SK-N-SH treated with all-trans-retinoic acid at 6 μM for 48 hours (cell line): ENCODE measurements around the gene CPSF4L.

Source experiments
- ATAC-seq: fragments of 200-7000 bp; cut with Tn5 transposase; 3 replicates; pipeline ENCODE4 v1.9.1; 2020; ENCODE audit warnings: mild to moderate bottlenecking, moderate library complexity
- BACH2 ChIP-seq: fragments of 250-450 bp; sonication (Bioruptor Pico); IDR thresholded peaks from 2 replicates; pipeline ENCODE4 v1.9.0; 2021; ENCODE audit warnings: mild to moderate bottlenecking, borderline replicate concordance
- CREB5 ChIP-seq: fragments of 250-450 bp; sonication (Bioruptor Pico); IDR thresholded peaks from 2 replicates; pipeline ENCODE4 v1.5.1; 2020; ENCODE audit warnings: low read depth, mild to moderate bottlenecking, moderate library complexity
- CSDC2 ChIP-seq: fragments of 250-450 bp; sonication (Bioruptor Pico); IDR thresholded peaks from 2 replicates; pipeline ENCODE4 v1.5.0; 2020; ENCODE audit warnings: mild to moderate bottlenecking, moderate library complexity
- CSRNP3 ChIP-seq: fragments of 250-450 bp; sonication (Bioruptor Pico); IDR thresholded peaks from 2 replicates; pipeline ENCODE4 v1.5.1; 2021; ENCODE audit warnings: mild to moderate bottlenecking, moderate library complexity
- ESRRG ChIP-seq: fragments of 250-450 bp; sonication (Bioruptor Pico); IDR thresholded peaks from 2 replicates; pipeline ENCODE4 v1.6.1; 2021; ENCODE audit warnings: mild to moderate bottlenecking
- GLIS3 ChIP-seq: fragments of 250-450 bp; sonication (Bioruptor Pico); IDR thresholded peaks from 2 replicates; pipeline ENCODE4 v1.5.0; 2020; ENCODE audit warnings: mild to moderate bottlenecking, moderate library complexity
- OSR1 ChIP-seq: fragments of 250-450 bp; sonication (Bioruptor Pico); IDR thresholded peaks from 2 replicates; pipeline ENCODE4 v1.8.0; 2022; ENCODE audit warnings: moderate library complexity, mild to moderate bottlenecking, inconsistent platforms
- POU6F1 ChIP-seq: fragments of 250-450 bp; sonication (Bioruptor Pico); IDR thresholded peaks from 2 replicates; pipeline ENCODE4 v1.8.0; 2021; ENCODE audit warnings: low read depth, mild to moderate bottlenecking, moderate library complexity, borderline replicate concordance
- RARB ChIP-seq: fragments of 250-450 bp; sonication (Bioruptor Pico); IDR thresholded peaks from 2 replicates; pipeline ENCODE4 v1.8.0; 2021; ENCODE audit warnings: mild to moderate bottlenecking, moderate library complexity
- SNAI2 ChIP-seq: fragments of 250-450 bp; sonication (Bioruptor Pico); IDR thresholded peaks from 2 replicates; pipeline ENCODE4 v1.5.0; 2020; ENCODE audit warnings: mild to moderate bottlenecking, moderate library complexity
- TCF4 ChIP-seq: fragments of 250-450 bp; sonication (Bioruptor Pico); IDR thresholded peaks from 2 replicates; pipeline ENCODE4 v1.8.0; 2021; ENCODE audit warnings: mild to moderate bottlenecking, moderate library complexity, borderline replicate concordance
- TOX ChIP-seq: fragments of 250-450 bp; sonication (Bioruptor Pico); IDR thresholded peaks from 2 replicates; pipeline ENCODE4 v1.8.0; 2021; ENCODE audit warnings: mild to moderate bottlenecking, moderate library complexity, borderline replicate concordance
- TSHZ2 ChIP-seq: fragments of 250-450 bp; sonication (Bioruptor Pico); IDR thresholded peaks from 2 replicates; pipeline ENCODE4 v1.5.0; 2020; ENCODE audit warnings: mild to moderate bottlenecking, moderate library complexity
- ZC3H10 ChIP-seq: fragments of 250-450 bp; sonication (Bioruptor Pico); IDR thresholded peaks from 2 replicates; pipeline ENCODE4 v1.5.1; 2021; ENCODE audit warnings: mild to moderate bottlenecking, moderate library complexity
- ZFP30 ChIP-seq: fragments of 450-650 bp; formaldehyde crosslinking; IDR thresholded peaks from 2 replicates; pipeline ENCODE4 v1.5.0; 2022; ENCODE audit warnings: mild to moderate bottlenecking, moderate library complexity
- ZNF565 ChIP-seq: fragments of 450-650 bp; formaldehyde crosslinking; conservative IDR thresholded peaks from 2 replicates; pipeline ENCODE4 v1.5.0; 2020; ENCODE audit warnings: low read depth, mild to moderate bottlenecking, moderate library complexity
- ZNF8 ChIP-seq: fragments of 450-650 bp; formaldehyde crosslinking; IDR thresholded peaks from 2 replicates; pipeline ENCODE4 v1.5.0; 2020; ENCODE audit warnings: mild to moderate bottlenecking, moderate library complexity

Gene CPSF4L

GRCh38 chr17:73231841-73232586 lies 29.7 kb downstream of the CPSF4L start:
- TF ChIP-seq ZNF8 (CRISPR knock-in tag) (peak; percentile 61; the same call in 1 of the 2 replicates), TOX (CRISPR knock-in tag) (no peak), POU6F1 (CRISPR knock-in tag) (0 out of 2 replicates have a peak, but pooled peaks have one; percentile 63), GLIS3 (0 out of 2 replicates have a peak, but pooled peaks have one; percentile 29)
- TF ChIP-seq, all 23 proteins: peak for 3
- peak; percentile 93 for ATAC-seq

- ATAC-seq: peak; percentile 40
- no peak for TF ChIP-seq ZFP30 (CRISPR knock-in tag)
These were observed 30.3 kb downstream of the CPSF4L start for GRCh38 chr17:73231395-73231794.

- TF ChIP-seq CSRNP3 (no peak), ESRRG (CRISPR knock-in tag) (no peak), OSR1 (no peak), BACH2 (CRISPR knock-in tag) (no peak), TSHZ2 (CRISPR knock-in tag) (no peak), GLIS3 (no peak), CSDC2 (no peak), RARB (no peak), SNAI2 (CRISPR knock-in tag) (no peak), CREB5 (CRISPR knock-in tag) (no peak), ZNF565 (CRISPR knock-in tag) (no peak)
- ATAC-seq: no peak
These were observed 31.6 kb downstream of the CPSF4L start for GRCh38 chr17:73230088-73230487.

GRCh38 chr17:73228748-73229236 lies 32.9 kb downstream of the CPSF4L start:
- TF ChIP-seq ZNF8 (CRISPR knock-in tag) (no peak), GLIS3 (no peak), POU6F1 (CRISPR knock-in tag) (no peak), ZC3H10 (CRISPR knock-in tag) (no peak), TOX (CRISPR knock-in tag) (no peak), ZNF565 (CRISPR knock-in tag) (no peak), TCF4 (CRISPR knock-in tag) (no peak)
- no peak for ATAC-seq
